Measurements from ENCODE around the gene SLC24A3.

DNA sequence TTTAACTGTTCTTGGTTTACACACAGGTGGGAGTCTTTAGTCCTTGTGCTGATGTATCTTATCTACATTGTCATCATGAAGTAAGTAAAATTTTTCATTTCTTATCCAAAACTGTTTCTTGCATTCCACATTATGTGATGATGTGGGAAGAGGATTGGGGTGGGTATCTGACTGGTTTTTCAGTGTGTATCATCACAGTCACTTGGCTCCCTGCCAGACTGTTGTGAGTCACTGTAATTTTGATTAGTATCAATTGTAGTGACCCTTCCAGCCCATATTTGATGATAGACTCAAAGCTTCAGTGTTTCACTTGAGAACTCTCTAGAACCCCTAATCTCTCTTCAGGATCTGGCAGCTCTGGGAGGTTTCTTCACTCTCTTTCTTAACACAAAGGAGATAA, 461.1 kb downstream of the SLC24A3 start:
- TF ChIP-seq, protein P1, sequence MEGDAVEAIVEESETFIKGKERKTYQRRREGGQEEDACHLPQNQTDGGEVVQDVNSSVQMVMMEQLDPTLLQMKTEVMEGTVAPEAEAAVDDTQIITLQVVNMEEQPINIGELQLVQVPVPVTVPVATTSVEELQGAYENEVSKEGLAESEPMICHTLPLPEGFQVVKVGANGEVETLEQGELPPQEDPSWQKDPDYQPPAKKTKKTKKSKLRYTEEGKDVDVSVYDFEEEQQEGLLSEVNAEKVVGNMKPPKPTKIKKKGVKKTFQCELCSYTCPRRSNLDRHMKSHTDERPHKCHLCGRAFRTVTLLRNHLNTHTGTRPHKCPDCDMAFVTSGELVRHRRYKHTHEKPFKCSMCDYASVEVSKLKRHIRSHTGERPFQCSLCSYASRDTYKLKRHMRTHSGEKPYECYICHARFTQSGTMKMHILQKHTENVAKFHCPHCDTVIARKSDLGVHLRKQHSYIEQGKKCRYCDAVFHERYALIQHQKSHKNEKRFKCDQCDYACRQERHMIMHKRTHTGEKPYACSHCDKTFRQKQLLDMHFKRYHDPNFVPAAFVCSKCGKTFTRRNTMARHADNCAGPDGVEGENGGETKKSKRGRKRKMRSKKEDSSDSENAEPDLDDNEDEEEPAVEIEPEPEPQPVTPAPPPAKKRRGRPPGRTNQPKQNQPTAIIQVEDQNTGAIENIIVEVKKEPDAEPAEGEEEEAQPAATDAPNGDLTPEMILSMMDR (IDR thresholded peaks at IDR 0.05) = no peak
- no peak for TF ChIP-seq POLR2A (IDR thresholded peaks at IDR 0.05)

Measured in heart left ventricle (tissue), 13 donors.